ENCODE measurements around the gene PTPN1.

PTPN1 gene

GRCh38 chr20:50521221-50522052 is 11.3 kb downstream of the PTPN1 start:
- in situ Hi-C loops (cut with HindIII; ENCODE audit: low pct_ligation_motif_present, low sequenced_read_pairs), result no loop called here
- Histone ChIP-seq H3K4me3 (ENCODE audit: low read depth, low read length) (no peak overlapping the region), H3K36me3 (replicated peaks) (peaks cover 4% of the 10 kb centered on the region), H3K27ac (no peak overlapping the region), H3K27me3 (replicated peaks) (no peaks in the 10 kb centered on the region)
- TF ChIP-seq CTCF (IDR thresholded peaks at IDR 0.05; ENCODE audit: low read depth, low read length, missing control alignments), result no peak
- DNase-seq, result no peak

GRCh38 chr20:50522053-50522674 is 12.0 kb downstream of the PTPN1 start:
- Histone ChIP-seq H3K27me3 (replicated peaks) (no peaks in the 10 kb centered on the region), H3K4me3 (ENCODE audit: low read depth, low read length) (no peak overlapping the region), H3K27ac (no peak overlapping the region), H3K36me3 (replicated peaks) (peaks cover 4% of the 10 kb centered on the region)
- no peak for TF ChIP-seq CTCF (IDR thresholded peaks at IDR 0.05; ENCODE audit: low read depth, low read length, missing control alignments)
- DNase-seq, result no peak
- in situ Hi-C loops (cut with HindIII; ENCODE audit: low pct_ligation_motif_present, low sequenced_read_pairs), result no loop called here

- Histone ChIP-seq H3K4me3 (ENCODE audit: low read depth, low read length) (no peak overlapping the region), H3K36me3 (replicated peaks) (peaks cover 4% of the 10 kb centered on the region), H3K27ac (no peak overlapping the region), H3K27me3 (replicated peaks) (no peaks in the 10 kb centered on the region)
- TF ChIP-seq CTCF (IDR thresholded peaks at IDR 0.05; ENCODE audit: low read depth, low read length, missing control alignments), result no peak
- in situ Hi-C loops (cut with HindIII; ENCODE audit: low pct_ligation_motif_present, low sequenced_read_pairs), result no loop called here
- no peak for DNase-seq
These were observed 13.5 kb downstream of the PTPN1 start for GRCh38 chr20:50523552-50524167.

GRCh38 chr20:50525681-50526080 is 15.5 kb downstream of the PTPN1 start:
- no peak overlapping the region for H3K4me3 ChIP-seq (ENCODE audit: low read depth, low read length)
- no peak for DNase-seq
- TF ChIP-seq CTCF (IDR thresholded peaks at IDR 0.05; ENCODE audit: low read depth, low read length, missing control alignments), result no peak
- in situ Hi-C loops (cut with HindIII; ENCODE audit: low pct_ligation_motif_present, low sequenced_read_pairs), result no loop called here
- no peaks in the 10 kb centered on the region for H3K27me3 ChIP-seq (replicated peaks)
- H3K27ac ChIP-seq, result no peak overlapping the region
- H3K36me3 ChIP-seq (replicated peaks), result peaks cover 4% of the 10 kb centered on the region

GRCh38 chr20:50526403-50526989 is 16.3 kb downstream of the PTPN1 start:
- no peak for DNase-seq
- no peak overlapping the region for H3K4me3 ChIP-seq (ENCODE audit: low read depth, low read length)
- H3K27ac ChIP-seq, result no peak overlapping the region
- peaks cover 2% of the 10 kb centered on the region for H3K36me3 ChIP-seq (replicated peaks)
- in situ Hi-C loops (cut with HindIII; ENCODE audit: low pct_ligation_motif_present, low sequenced_read_pairs), result no loop called here
- TF ChIP-seq CTCF (IDR thresholded peaks at IDR 0.05; ENCODE audit: low read depth, low read length, missing control alignments), result no peak
- H3K27me3 ChIP-seq (replicated peaks), result no peaks in the 10 kb centered on the region

Measured in brain microvascular endothelial cell (primary cell).